Keratinocyte (primary cell): ENCODE measurements around the gene TMA7.
A peak's percentile ranks its signal among the peaks of the same experiment; 100 is the strongest.

Experiments
- CTCF ChIP-seq, 3 experiments: IDR thresholded peaks in 1 of 3; conservative IDR thresholded peaks in 1 of 3; optimal IDR thresholded peaks in 1 of 3; 2 replicates in 2 of 3; 3 replicates in 1 of 3; pipeline versions ENCODE3 to v1.5.1; 2011; ENCODE audit warnings: low read length in 3 of 3, mild to moderate bottlenecking in 3 of 3, moderate library complexity in 2 of 3, control low read depth in 1 of 3, inconsistent platforms in 1 of 3; ENCODE audit not compliant: insufficient read depth in 2 of 3; ENCODE audit errors: extremely low read depth in 1 of 3
- EZH2 ChIP-seq: IDR thresholded peaks from one replicate; pipeline ENCODE4 v1.6.1; 2012; ENCODE audit warnings: inconsistent platforms, mild to moderate bottlenecking, low read length, moderate library complexity

- TF ChIP-seq CTCF (optimal IDR thresholded peaks at IDR 0.05 in 1 of 3, IDR thresholded peaks at IDR 0.05 in 1 of 3, conservative IDR thresholded peaks at IDR 0.05 in 1 of 3; ENCODE audit: extremely low read depth in 1 of 3, insufficient read depth in 2 of 3, low read length in 3 of 3), result peak in 1 of 3 experiments; percentile 18
- TF ChIP-seq EZH2, result no peak
Measured at GRCh38 chr3:48432411-48433371, 7.4 kb upstream of the TMA7 start.
